Right renal cortex interstitium (tissue), 3 donors: Measurements from ENCODE around the gene KMT5C. TPM values are rescaled to one million over a fixed set of nuclear protein-coding genes. Genes with fewer than 3 reads are reported as not detected.
"Not testable (repeated sequence)": the region's sequence is repeated elsewhere in the genome, so short reads cannot be mapped to it uniquely, and the experiment has no call there.

Source experiments
- DNase-seq, 3 donors: peaks; one replicate each; pipeline ENCODE4 v3.0.0-alpha.2; 2013; ENCODE audit warnings: low read depth in 3 of 3, low spot score in 2 of 3
- polyA plus RNA-seq, 3 donors: library from polyadenylated mRNA; unstranded; fragments of 120-200 nt; gene quantifications; one replicate each; pipeline ENCODE4 v1.2.1, GENCODE V29; 2013; ENCODE audit not compliant: insufficient read length in 3 of 3

KMT5C gene
- polyA plus RNA-seq, 3 donors: 12.1 to 13.9 (median 13.4) TPM

- DNase-seq: no peak
Observed at GRCh38 chr19:55315956-55316525, 23.6 kb upstream of the KMT5C start.

GRCh38 chr19:55316646-55317045 is 23.0 kb upstream of the KMT5C start:
- DNase-seq: no peak

GRCh38 chr19:55319785-55320184 is 19.9 kb upstream of the KMT5C start:
- DNase-seq: no peak

GRCh38 chr19:55320844-55321419 is 18.7 kb upstream of the KMT5C start:
- no peak for DNase-seq

- DNase-seq: no peak
Observed at GRCh38 chr19:55321466-55322137, 18.1 kb upstream of the KMT5C start.

- DNase-seq: no peak
Observed at GRCh38 chr19:55322204-55322885, 17.3 kb upstream of the KMT5C start.

- DNase-seq: no peak
Observed at GRCh38 chr19:55324662-55325061, 15.0 kb upstream of the KMT5C start.

GRCh38 chr19:55325172-55325571 is 14.5 kb upstream of the KMT5C start, which contains the start of gene TMEM150B:
TMEM150B (minus strand) TSS chr19:55325341; CDS start chr19:55321036, 4,305 bp downstream.
- no peak for DNase-seq

GRCh38 chr19:55328774-55329318 is 10.8 kb upstream of the KMT5C start:
- not testable (repeated sequence) for DNase-seq

- not testable (repeated sequence) for DNase-seq
Observed at GRCh38 chr19:55329791-55330190, 9.9 kb upstream of the KMT5C start.

GRCh38 chr19:55333870-55334269 is 5.8 kb upstream of the KMT5C start:
- DNase-seq: no peak

GRCh38 chr19:55336101-55336500 is 3.6 kb upstream of the KMT5C start:
- DNase-seq: no peak

- no peak for DNase-seq
Observed at GRCh38 chr19:55339889-55340783, 460 bp downstream of the KMT5C start.

GRCh38 chr19:55340784-55341147 is 1.1 kb downstream of the KMT5C start:
- no peak for DNase-seq

GRCh38 chr19:55341171-55341588 is 1.5 kb downstream of the KMT5C start:
- DNase-seq: no peak

GRCh38 chr19:55341595-55342531 is 2.2 kb downstream of the KMT5C start:
- DNase-seq: no peak

GRCh38 chr19:55344444-55344843 is 4.8 kb downstream of the KMT5C start:
- DNase-seq: no peak

GRCh38 chr19:55345101-55345817 is 5.6 kb downstream of the KMT5C start:
- no peak for DNase-seq
